GM19328 (cell line): ENCODE results near the gene XAGE3.
"Not testable (repeated sequence)": the region's sequence is repeated elsewhere in the genome, so short reads cannot be mapped to it uniquely, and the experiment has no call there.

Experiments
- ATAC-seq: cut with Tn5 transposase; IDR thresholded peaks from one replicate; pipeline ENCODE4 v1.9.1; 2021; ENCODE audit warnings: mild to moderate bottlenecking, moderate library complexity; ENCODE audit not compliant: unreplicated experiment

XAGE3 gene

GRCh38 chrX:52843619-52844018, 24.3 kb downstream of the XAGE3 start:
- ATAC-seq: not testable (repeated sequence)

GRCh38 chrX:52839137-52839536, 28.7 kb downstream of the XAGE3 start:
- no peak for ATAC-seq

GRCh38 chrX:52830551-52830950, 37.3 kb downstream of the XAGE3 start:
- ATAC-seq: no peak

- ATAC-seq: no peak
Observed at GRCh38 chrX:52824608-52825007, 43.3 kb downstream of the XAGE3 start.

- no peak for ATAC-seq
Observed at GRCh38 chrX:52821079-52821760, 46.7 kb downstream of the XAGE3 start.

GRCh38 chrX:52819788-52820187, 48.1 kb downstream of the XAGE3 start:
- no peak for ATAC-seq
